GM18517 (cell line): Measurements from ENCODE around the gene CHTOP.
"Not testable (repeated sequence)": the region's sequence is repeated elsewhere in the genome, so short reads cannot be mapped to it uniquely, and the experiment has no call there.

ENCODE experiments used
- ATAC-seq: cut with Tn5 transposase; IDR thresholded peaks from one replicate; pipeline ENCODE4 v1.9.1; 2021; ENCODE audit warnings: mild to moderate bottlenecking, moderate library complexity; ENCODE audit not compliant: unreplicated experiment

CHTOP gene

GRCh38 chr1:153658400-153659174 is 24.7 kb downstream of the CHTOP start, which contains the start of gene SNAPIN:
Gene SNAPIN, plus strand, starts transcription at chr1:153658703. Its CDS starts 41 bp downstream, at chr1:153658744.
- peak; percentile 83 for ATAC-seq

DNA sequence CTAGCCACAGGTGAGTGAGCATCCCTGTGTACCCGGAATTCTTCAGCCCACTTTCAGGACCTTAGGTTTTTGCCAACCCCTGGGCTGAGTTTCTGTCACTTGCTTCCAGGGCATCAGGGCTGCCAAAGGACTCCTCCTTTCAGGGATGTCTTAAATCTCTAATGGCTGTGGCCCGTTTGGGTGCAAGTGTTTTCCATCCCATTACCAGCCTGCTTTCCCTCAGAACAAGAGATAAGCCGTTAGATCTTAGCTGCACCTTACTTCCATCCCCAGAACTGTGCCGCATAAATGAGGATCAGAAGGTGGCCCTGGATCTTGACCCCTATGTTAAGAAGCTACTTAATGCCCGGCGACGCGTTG is 25.3 kb downstream of the CHTOP start:
- no peak for ATAC-seq

DNA sequence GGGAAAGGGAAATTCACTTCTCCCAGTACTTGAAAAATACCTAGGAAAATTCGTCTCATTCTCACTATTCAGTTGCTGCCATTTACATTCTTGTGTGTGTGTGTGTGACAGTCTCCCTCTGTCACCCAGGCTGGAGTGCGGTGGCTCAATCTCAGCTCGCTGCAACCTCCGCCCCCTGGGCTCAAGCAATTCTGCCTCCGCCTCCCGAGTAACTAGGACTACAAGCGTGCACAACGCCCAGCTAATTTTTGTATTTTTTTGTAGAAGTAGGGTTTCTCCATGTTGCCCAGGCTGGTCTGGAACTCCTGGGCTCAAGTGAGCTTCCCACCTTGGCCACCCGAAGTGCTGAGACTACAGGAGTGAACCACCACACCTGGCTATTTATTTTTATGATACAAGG is 25.8 kb downstream of the CHTOP start:
- ATAC-seq, result no peak

DNA sequence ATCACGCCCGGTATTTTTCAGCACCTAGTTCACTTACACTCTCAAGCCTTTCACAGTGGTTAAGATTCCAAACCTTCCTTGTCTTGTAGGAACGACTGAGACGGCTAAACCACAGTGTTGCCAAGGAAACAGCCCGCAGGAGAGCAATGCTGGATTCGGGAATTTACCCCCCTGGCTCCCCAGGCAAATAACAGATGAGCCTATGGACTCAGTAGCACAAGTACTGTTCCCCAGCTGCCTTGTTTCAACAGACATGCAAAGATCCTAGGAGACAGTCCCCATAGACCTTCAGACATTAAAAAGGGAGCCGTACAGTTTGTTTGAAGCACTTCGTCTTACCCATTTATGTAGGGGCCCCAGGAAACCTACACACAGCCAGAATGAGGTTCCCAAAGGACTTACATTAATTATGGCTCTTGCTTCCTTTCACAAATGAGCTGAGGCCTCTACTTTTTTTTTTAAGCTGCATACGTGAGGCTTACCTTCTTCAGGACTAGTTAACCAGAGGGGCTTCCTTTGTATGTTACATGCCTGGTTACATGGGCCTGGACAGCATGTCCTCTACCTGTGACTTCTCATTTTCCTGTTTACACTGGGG is 27.3 kb downstream of the CHTOP start:
- no peak for ATAC-seq

- no peak for ATAC-seq
Observed at GRCh38 chr1:153662269-153662668, 28.4 kb downstream of the CHTOP start.

DNA sequence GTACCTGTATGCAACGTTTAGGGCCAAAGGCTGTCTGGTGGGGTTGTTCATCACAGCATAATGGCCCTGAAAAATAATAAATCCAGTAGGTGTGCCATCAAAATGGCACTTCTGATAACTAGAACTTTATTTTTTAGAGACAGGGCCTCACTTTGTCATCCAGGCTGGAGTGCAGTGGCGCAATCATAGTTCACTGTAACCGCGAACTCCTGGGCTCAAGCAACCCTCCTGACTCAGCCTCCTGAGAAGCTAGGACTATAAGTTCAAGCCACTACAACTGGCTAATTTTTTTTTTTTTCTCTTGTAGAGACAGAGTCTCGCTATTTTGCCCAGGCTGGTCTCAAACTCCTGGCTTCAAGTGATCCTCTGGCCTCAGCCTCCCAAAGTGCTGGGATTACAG is 29.3 kb downstream of the CHTOP start:
- no peak for ATAC-seq

DNA sequence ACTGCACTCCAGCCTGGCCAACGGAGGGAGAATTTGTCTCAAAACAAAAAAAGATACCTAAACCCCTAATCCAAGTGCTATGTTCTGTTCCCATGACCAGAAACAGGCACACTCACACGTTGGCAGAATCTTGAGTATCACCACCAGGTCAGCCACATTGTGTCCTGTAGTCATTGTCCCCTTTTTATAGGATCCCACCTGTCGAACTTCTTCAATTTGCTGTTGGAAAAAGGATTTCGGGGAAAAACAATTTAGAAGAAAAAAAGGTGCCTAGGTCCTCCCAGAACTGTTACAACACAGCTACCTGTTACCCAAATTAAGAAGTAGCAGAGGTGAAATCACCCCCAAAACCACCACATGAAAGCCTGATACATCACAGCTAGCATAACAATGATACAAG is 33.6 kb downstream of the CHTOP start:
- ATAC-seq, result no peak

- ATAC-seq, result not testable (repeated sequence)
Observed at GRCh38 chr1:153668672-153669071, 34.8 kb downstream of the CHTOP start.

DNA sequence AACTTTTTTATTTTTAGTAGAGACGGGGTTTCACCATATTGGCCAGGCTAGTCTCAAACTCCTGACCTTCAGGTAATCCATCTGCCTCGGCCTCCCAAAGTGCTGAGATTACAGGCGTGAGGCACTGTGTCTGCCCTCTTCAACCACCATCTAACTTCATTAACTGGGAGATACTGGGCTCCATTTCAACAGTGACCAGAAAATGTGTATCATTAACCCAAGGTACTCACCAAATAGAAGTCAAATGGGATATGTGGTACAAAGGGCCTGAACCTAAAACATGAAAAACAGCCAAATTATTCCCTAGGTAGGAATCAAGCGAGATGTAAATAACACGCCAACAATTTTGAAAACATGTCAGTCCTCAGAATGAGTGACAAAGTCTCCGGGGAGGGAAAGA is 35.7 kb downstream of the CHTOP start:
- ATAC-seq, result no peak

GRCh38 chr1:153670257-153670858 is 36.5 kb downstream of the CHTOP start:
- no peak for ATAC-seq

DNA sequence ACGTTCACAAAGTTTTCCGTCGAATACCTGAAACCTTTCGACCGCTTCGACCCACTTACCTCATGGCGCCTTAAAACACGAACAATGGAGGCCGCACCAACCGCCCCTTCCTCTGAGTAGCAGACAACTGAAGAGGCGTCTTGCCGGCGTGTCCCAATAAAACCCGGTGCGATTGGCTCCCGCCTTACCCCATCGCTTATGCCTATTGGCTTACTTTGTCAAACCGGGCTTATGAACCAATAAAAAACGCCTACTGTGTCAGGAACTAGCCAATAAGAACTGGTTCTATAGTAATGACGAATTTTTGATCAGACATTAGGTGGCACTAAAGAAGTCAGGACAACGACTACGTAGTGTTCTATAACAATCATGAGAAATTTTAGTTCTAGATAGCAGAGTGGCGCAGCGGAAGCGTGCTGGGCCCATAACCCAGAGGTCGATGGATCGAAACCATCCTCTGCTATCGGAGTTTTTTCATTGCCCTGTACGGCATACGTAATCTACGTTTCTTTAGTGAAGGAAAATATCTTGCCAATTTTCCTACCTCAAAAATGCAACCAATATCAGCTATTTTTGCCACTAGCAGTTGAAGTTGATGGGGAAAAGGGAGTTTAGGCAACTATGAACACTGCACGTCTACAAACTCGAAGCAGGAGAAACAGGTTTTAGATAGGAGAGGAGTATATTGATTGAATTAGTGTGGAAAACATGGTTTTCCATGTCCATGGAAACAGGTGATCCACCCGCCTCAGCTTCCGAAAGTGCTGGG is 37.2 kb downstream of the CHTOP start, which contains the start of gene ILF2:
Gene ILF2, minus strand, starts transcription at position 135 of the 769 bp plus-strand sequence. Its CDS starts 71 bp downstream, at position 64.
- ATAC-seq, result peak; percentile 96

DNA sequence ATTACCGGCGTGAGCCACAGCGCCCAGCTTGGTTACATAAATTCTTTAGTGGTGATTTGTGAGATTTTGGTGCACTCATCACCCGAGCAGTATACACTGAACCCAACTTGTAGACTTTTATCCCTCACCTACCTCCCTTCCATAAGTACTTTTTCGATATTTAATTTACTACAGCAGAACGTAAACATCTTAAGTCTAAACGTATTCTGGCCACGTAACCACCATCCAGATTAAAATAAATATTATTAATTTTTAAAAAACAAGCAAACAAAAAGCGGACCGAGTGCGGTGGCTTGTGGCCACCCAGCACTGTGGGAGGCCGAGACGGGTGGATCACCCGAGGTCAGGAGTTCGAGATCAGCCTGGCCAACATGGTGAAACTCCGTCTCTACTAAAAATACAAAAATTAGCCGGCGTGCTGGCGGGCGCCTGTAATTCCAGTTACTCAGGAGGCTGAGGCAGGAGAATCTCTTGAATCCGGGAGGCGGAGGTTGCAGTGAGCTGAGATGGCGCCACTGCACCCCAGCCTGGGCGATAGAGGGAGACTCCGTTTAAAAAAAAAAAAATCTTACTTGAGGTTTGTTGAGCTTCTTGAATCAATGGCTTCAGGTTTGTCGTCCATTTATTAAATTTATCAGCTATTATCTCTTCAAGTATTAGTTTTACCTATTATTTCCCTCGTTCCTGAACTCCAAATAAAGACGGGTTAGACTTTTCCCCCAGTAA is 37.9 kb downstream of the CHTOP start:
- not testable (repeated sequence) for ATAC-seq

GRCh38 chr1:153673511-153673910 is 39.6 kb downstream of the CHTOP start:
- no peak for ATAC-seq

DNA sequence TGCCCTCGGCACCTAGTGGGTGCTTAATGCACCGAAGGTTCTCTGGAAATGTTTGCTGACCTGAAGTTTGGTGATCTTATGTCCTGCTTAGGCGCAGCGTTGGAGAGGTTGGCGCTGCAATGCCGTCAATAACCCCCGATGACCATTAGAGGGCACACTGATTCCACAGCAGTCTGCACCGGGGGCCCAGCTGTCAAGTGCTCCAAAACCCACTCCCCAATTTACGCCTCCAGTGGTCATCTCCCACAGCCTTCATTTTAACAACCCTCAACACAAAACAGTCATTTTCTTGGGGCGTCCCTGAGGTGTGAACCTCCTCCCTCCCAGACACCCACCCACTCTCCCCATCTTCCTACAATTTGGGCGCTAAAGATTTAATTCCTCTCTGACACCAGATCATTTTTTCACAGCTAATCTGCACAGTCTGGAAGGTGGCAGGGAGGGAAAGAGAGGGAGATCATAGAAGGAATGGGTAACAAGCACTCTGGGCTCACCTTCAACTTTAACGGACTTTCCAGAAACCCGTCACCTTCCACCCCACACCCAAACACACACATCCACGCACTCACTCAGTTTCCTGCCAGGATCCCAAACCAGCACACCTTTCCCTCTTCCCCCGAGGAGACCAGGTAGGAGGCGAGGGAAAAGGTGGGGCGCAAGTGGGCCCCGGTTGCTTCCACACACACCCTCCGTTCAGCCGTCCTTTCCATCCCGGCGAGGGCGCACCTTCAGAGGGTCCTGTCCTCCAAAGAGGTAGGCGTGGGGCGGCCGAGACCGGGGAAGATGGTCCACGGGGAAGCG is 44.1 kb downstream of the CHTOP start:
- no peak for ATAC-seq

- ATAC-seq, result no peak
Observed at GRCh38 chr1:153678519-153679336, 44.9 kb downstream of the CHTOP start, which contains the start of gene NPR1. Gene NPR1, plus strand, starts transcription at chr1:153678688. Its CDS starts 421 bp downstream, at chr1:153679109.

GRCh38 chr1:153679337-153680119 is 45.7 kb downstream of the CHTOP start:
- ATAC-seq, result no peak

- ATAC-seq, result no peak
Observed at GRCh38 chr1:153680120-153680403, 46.2 kb downstream of the CHTOP start.

DNA sequence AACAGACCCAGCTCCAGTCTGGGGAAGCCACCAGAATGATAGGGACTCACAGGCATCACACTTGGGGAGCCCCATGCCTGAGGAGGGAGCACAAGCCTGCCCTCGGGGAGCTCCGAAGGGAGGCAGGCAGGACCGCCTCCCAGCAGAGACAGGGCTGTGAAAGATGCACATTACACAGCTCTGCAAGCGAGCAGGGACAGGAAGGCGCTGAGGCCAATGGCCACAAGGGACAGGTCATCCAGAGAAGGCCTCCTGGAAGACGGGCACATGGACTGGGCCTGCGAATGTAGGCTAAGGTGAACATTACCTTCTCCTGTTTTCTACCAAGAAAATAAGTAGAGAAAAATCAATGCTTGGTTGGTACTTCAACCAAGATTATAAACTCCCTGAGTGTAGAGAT is 48.9 kb downstream of the CHTOP start:
- ATAC-seq, result no peak
